Measurements from ENCODE around the gene HBM. TPM values are rescaled to one million over a fixed set of nuclear protein-coding genes. Genes with fewer than 3 reads are reported as not detected.
"Not testable (repeated sequence)": the region's sequence is repeated elsewhere in the genome, so short reads cannot be mapped to it uniquely, and the experiment has no call there.

Gene HBM
- total RNA-seq, 1 donor from 2014 or later, result not detected

DNA sequence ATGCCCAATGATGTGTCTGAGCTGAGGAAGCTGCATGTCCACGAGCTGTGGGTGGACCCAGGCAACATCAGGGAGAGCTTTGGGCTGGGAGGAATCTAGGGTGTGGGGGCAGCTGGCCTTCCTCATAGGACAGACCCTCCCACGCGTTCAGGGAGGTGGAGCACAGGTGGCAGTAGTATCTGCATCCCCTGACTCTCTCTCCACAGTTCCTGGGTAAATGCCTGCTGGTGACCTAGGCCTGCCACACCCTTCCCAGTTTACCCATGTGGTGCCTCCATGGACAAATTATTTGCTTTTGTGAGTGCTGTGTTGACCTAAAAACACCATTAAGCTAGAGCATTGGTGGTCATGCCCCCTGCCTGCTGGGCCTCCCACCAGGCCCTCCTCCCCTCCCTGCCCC is 3.2 kb downstream of the HBM start:
- no peak for DNase-seq (ENCODE audit: low spot score)

DNA sequence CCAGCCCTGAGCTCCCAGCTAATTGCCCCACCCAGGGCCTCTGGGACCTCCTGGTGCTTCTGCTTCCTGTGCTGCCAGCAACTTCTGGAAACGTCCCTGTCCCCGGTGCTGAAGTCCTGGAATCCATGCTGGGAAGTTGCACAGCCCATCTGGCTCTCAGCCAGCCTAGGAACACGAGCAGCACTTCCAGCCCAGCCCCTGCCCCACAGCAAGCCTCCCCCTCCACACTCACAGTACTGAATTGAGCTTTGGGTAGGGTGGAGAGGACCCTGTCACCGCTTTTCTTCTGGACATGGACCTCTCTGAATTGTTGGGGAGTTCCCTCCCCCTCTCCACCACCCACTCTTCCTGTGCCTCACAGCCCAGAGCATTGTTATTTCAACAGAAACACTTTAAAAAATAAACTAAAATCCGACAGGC is 4.3 kb downstream of the HBM start:
- DNase-seq (ENCODE audit: low spot score), result not testable (repeated sequence)

DNA sequence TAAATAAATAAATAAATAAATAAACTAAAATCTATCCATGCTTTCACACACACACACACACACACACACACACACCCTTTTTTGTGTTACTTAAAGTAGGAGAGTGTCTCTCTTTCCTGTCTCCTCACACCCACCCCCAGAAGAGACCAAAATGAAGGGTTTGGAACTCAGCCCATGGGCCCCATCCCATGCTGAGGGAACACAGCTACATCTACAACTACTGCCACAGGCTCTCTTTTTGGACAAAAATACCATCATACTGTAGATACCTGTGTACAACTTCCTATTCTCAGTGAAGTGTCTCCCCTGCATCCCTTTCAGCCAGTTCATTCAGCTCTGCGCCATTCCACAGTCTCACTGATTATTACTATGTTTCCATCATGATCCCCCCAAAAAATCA is 5.0 kb downstream of the HBM start:
- no peak for DNase-seq (ENCODE audit: low spot score)

DNA sequence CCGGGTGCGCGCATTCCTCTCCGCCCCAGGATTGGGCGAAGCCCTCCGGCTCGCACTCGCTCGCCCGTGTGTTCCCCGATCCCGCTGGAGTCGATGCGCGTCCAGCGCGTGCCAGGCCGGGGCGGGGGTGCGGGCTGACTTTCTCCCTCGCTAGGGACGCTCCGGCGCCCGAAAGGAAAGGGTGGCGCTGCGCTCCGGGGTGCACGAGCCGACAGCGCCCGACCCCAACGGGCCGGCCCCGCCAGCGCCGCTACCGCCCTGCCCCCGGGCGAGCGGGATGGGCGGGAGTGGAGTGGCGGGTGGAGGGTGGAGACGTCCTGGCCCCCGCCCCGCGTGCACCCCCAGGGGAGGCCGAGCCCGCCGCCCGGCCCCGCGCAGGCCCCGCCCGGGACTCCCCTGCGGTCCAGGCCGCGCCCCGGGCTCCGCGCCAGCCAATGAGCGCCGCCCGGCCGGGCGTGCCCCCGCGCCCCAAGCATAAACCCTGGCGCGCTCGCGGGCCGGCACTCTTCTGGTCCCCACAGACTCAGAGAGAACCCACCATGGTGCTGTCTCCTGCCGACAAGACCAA is 6.7 kb downstream of the HBM start, which contains the start of gene HBA2:
Gene HBA2, plus strand, starts transcription at position 503 of the 568 bp plus-strand sequence. Its CDS starts 37 bp downstream, at position 540.
- not testable (repeated sequence) for DNase-seq (ENCODE audit: low spot score)

DNA sequence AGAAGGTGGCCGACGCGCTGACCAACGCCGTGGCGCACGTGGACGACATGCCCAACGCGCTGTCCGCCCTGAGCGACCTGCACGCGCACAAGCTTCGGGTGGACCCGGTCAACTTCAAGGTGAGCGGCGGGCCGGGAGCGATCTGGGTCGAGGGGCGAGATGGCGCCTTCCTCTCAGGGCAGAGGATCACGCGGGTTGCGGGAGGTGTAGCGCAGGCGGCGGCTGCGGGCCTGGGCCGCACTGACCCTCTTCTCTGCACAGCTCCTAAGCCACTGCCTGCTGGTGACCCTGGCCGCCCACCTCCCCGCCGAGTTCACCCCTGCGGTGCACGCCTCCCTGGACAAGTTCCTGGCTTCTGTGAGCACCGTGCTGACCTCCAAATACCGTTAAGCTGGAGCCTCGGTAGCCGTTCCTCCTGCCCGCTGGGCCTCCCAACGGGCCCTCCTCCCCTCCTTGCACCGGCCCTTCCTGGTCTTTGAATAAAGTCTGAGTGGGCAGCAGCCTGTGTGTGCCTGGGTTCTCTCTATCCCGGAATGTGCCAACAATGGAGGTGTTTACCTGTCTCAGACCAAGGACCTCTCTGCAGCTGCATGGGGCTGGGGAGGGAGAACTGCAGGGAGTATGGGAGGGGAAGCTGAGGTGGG is 7.6 kb downstream of the HBM start:
- not testable (repeated sequence) for DNase-seq (ENCODE audit: low spot score)

DNA sequence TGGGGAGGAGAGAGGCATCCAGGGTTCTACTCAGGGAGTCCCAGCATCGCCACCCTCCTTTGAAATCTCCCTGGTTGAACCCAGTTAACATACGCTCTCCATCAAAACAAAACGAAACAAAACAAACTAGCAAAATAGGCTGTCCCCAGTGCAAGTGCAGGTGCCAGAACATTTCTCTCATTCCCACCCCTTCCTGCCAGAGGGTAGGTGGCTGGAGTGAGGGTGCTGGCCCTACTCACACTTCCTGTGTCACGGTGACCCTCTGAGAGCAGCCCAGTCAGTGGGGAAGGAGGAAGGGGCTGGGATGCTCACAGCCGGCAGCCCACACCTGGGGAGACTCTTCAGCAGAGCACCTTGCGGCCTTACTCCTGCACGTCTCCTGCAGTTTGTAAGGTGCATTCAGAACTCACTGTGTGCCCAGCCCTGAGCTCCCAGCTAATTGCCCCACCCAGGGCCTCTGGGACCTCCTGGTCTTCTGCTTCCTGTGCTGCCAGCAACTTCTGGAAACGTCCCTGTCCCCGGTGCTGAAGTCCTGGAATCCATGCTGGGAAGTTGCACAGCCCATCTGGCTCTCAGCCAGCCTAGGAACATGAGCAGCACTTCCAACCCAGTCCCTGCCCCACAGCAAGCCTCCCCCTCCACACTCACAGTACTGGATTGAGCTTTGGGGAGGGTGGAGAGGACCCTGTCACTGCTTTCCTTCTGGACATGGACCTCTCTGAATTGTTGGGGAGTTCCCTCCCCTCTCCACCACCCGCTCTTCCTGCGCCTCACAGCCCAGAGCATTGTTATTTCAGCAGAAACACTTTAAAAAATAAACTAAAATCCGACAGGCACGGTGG is 8.4 kb downstream of the HBM start:
- DNase-seq (ENCODE audit: low spot score), result not testable (repeated sequence)

DNA sequence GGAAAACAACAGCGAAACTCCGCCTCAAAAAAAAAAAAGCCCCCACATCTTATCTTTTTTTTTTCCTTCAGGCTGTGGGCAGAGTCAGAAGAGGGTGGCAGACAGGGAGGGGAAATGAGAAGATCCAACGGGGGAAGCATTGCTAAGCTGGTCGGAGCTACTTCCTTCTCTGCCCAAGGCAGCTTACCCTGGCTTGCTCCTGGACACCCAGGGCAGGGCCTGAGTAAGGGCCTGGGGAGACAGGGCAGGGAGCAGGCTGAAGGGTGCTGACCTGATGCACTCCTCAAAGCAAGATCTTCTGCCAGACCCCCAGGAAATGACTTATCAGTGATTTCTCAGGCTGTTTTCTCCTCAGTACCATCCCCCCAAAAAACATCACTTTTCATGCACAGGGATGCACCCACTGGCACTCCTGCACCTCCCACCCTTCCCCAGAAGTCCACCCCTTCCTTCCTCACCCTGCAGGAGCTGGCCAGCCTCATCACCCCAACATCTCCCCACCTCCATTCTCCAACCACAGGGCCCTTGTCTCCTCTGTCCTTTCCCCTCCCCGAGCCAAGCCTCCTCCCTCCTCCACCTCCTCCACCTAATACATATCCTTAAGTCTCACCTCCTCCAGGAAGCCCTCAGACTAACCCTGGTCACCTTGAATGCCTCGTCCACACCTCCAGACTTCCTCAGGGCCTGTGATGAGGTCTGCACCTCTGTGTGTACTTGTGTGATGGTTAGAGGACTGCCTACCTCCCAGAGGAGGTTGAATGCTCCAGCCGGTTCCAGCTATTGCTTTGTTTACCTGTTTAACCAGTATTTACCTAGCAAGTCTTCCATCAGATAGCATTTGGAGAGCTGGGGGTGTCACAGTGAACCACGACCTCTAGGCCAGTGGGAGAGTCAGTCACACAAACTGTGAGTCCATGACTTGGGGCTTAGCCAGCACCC is 9.5 kb downstream of the HBM start:
- DNase-seq (ENCODE audit: low spot score), result no peak

DNA sequence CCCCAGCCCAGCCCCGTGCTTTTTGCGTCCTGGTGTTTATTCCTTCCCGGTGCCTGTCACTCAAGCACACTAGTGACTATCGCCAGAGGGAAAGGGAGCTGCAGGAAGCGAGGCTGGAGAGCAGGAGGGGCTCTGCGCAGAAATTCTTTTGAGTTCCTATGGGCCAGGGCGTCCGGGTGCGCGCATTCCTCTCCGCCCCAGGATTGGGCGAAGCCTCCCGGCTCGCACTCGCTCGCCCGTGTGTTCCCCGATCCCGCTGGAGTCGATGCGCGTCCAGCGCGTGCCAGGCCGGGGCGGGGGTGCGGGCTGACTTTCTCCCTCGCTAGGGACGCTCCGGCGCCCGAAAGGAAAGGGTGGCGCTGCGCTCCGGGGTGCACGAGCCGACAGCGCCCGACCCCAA is 10.2 kb downstream of the HBM start:
- not testable (repeated sequence) for DNase-seq (ENCODE audit: low spot score)

DNA sequence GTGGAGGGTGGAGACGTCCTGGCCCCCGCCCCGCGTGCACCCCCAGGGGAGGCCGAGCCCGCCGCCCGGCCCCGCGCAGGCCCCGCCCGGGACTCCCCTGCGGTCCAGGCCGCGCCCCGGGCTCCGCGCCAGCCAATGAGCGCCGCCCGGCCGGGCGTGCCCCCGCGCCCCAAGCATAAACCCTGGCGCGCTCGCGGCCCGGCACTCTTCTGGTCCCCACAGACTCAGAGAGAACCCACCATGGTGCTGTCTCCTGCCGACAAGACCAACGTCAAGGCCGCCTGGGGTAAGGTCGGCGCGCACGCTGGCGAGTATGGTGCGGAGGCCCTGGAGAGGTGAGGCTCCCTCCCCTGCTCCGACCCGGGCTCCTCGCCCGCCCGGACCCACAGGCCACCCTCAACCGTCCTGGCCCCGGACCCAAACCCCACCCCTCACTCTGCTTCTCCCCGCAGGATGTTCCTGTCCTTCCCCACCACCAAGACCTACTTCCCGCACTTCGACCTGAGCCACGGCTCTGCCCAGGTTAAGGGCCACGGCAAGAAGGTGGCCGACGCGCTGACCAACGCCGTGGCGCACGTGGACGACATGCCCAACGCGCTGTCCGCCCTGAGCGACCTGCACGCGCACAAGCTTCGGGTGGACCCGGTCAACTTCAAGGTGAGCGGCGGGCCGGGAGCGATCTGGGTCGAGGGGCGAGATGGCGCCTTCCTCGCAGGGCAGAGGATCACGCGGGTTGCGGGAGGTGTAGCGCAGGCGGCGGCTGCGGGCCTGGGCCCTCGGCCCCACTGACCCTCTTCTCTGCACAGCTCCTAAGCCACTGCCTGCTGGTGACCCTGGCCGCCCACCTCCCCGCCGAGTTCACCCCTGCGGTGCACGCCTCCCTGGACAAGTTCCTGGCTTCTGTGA is 11.0 kb downstream of the HBM start, which contains the start of gene HBA1:
Gene HBA1, plus strand, starts transcription at position 204 of the 906 bp plus-strand sequence. Its CDS starts 37 bp downstream, at position 241.
- not testable (repeated sequence) for DNase-seq (ENCODE audit: low spot score)

DNA sequence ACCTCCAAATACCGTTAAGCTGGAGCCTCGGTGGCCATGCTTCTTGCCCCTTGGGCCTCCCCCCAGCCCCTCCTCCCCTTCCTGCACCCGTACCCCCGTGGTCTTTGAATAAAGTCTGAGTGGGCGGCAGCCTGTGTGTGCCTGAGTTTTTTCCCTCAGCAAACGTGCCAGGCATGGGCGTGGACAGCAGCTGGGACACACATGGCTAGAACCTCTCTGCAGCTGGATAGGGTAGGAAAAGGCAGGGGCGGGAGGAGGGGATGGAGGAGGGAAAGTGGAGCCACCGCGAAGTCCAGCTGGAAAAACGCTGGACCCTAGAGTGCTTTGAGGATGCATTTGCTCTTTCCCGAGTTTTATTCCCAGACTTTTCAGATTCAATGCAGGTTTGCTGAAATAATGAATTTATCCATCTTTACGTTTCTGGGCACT is 11.6 kb downstream of the HBM start:
- DNase-seq (ENCODE audit: low spot score), result no peak

DNA sequence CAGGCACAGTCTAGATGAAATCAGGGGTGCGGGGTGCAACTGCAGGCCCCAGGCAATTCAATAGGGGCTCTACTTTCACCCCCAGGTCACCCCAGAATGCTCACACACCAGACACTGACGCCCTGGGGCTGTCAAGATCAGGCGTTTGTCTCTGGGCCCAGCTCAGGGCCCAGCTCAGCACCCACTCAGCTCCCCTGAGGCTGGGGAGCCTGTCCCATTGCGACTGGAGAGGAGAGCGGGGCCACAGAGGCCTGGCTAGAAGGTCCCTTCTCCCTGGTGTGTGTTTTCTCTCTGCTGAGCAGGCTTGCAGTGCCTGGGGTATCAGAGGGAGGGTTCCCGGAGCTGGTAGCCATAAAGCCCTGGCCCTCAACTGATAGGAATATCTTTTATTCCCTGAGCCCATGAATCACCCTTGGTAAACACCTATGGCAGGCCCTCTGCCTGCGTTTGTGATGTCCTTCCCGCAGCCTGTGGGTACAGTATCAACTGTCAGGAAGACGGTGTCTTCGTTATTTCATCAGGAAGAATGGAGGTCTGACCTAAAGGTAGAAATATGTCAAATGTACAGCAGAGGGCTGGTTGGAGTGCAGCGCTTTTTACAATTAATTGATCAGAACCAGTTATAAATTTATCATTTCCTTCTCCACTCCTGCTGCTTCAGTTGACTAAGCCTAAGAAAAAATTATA is 12.3 kb downstream of the HBM start:
- no peak for DNase-seq (ENCODE audit: low spot score)

DNA sequence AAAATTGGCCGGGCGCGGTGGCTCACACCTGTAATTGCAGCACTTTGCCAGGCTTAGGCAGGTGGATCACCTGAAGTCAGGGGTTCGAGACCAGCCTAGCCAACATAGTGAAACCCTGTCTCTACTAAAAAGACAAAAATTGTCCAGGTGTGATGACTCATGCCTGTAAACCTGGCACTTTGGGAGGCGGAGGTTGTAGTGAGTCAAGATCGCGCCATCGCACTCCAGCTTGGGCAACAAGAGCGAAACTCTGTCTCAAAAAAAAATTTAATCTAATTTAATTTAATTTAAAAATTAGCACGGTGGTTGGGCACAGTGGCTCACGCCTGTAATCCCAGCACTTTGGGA is 12.9 kb downstream of the HBM start:
- DNase-seq (ENCODE audit: low spot score), result no peak

DNA sequence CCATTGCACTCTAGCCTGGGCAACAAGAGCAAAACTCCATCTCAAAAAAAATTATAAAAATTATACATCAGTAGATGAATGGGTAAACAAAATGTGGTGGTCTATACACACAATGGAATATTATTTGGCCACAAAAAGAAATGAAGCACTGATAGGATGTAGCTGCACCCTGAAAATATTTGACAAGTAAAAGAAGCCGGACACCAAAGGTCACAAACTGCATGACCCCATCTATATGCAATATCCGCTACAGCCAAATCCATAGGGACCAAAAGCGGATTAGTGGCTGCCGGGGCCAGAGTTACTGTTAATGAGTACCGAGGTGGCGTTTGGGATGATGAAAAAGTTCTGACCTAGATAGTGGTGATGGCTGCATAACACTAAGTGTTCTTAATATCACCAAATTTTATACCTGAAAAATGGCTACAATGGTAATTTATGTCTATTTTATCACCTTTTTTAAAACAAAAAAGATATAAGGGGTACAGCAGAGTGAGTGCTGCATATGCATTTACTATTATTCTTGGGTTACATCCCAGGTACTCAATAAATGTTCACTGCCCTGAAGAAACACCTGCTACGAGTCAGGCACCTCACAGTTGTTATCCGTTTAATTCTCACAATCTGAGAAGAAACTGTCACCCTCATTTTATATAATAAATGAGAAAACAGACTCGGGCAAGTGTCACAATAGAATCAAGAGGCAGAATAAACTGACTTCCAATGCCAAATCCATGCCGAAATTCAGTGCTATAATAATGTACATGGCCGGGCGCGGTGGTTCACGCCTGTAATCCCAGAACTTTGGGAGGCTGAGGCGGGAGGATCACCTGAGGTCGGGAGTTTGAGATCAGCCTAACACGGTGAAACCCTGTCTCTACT is 13.7 kb downstream of the HBM start:
- DNase-seq (ENCODE audit: low spot score), result no peak

DNA sequence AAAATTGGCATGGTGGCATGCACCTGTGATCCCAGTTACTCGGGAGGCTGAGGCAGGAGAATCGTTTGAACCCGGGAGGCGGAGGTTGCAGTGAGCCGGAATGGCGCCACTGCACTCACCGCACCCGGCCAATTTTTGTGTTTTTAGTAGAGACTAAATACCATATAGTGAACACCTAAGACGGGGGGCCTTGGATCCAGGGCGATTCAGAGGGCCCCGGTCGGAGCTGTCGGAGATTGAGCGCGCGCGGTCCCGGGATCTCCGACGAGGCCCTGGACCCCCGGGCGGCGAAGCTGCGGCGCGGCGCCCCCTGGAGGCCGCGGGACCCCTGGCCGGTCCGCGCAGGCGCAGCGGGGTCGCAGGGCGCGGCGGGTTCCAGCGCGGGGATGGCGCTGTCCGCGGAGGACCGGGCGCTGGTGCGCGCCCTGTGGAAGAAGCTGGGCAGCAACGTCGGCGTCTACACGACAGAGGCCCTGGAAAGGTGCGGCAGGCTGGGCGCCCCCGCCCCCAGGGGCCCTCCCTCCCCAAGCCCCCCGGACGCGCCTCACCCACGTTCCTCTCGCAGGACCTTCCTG is 14.4 kb downstream of the HBM start, which contains the start of gene HBQ1:
Gene HBQ1, plus strand, starts transcription at position 359 of the 575 bp plus-strand sequence. Its CDS starts 28 bp downstream, at position 387.
- DNase-seq (ENCODE audit: low spot score), result no peak

DNA sequence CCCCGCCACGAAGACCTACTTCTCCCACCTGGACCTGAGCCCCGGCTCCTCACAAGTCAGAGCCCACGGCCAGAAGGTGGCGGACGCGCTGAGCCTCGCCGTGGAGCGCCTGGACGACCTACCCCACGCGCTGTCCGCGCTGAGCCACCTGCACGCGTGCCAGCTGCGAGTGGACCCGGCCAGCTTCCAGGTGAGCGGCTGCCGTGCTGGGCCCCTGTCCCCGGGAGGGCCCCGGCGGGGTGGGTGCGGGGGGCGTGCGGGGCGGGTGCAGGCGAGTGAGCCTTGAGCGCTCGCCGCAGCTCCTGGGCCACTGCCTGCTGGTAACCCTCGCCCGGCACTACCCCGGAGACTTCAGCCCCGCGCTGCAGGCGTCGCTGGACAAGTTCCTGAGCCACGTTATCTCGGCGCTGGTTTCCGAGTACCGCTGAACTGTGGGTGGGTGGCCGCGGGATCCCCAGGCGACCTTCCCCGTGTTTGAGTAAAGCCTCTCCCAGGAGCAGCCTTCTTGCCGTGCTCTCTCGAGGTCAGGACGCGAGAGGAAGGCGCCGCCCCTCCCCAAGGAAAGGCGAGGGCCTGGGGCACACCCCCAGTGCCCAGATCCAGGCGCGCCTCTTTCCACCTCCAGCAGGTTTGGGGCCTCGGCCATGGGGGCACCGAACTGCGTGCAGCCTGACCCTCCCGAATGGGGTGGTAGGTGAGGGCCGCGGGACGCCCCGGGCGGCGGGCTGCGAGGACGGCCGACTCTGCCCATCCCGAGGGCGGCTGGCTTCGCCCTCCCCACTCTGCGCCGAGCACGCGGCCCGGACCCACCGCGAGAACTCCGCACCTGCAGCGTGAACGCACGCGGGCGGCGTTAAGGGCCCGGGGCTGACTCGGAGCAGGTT is 15.1 kb downstream of the HBM start:
- DNase-seq (ENCODE audit: low spot score), result peak; percentile 67

DNA sequence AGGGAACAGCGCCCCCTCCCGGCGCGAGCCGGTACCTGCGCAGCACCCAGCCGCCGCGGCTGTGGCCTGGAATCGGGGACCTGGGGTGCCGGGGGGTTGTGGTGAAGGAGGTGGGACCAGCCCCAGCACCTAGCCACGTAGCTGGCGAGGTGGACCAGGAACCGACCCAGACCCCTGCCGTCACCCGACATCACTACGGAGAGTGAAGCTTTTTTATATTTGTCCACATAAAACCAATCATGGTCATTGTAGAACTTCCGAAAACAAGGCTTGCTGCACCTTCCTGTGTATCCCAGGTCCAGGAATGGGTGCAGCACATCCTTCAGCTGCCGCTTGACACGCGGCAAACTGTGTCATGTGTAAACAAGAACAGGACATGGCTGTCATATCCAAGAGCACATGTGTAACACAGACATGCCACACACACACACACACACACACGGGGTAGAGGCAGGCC is 15.8 kb downstream of the HBM start:
- DNase-seq (ENCODE audit: low spot score), result no peak

DNA sequence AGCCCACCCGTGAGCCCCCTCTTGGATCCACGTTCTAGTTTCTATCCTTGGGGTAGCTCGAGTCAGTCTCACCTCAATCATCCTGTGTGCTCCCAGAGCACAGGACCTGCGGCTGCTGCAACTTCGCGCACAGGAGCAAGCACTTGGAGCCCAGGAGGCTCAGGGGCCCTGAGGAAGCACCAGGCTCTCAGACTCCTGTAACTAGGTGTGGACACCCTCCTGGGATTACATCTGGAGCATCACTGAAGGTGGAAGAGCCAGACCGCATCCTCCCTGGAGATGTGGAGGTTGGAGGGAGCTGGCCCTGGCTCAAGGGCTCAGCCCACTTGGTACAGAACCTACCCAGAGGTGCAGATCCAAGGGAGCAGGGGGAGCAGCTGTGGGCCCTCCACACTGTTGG is 17.2 kb downstream of the HBM start:
- no peak for DNase-seq (ENCODE audit: low spot score)
